SKM-1 treated with dmso at 0.1 percent for 144 hours (cell line): Measurements from ENCODE around the gene PPP2R3A.

ENCODE experiments used
- DNase-seq: peaks from one replicate; lab custom pipeline; 2025; ENCODE audit not compliant: unreplicated experiment; lab: John Stamatoyannopoulos, UW

The PPP2R3A gene

GRCh38 chr3:136022529-136023263 is 57.2 kb downstream of the PPP2R3A start:
- DNase-seq, result no peak

GRCh38 chr3:136023264-136023978 is 57.9 kb downstream of the PPP2R3A start:
- no peak for DNase-seq

DNA sequence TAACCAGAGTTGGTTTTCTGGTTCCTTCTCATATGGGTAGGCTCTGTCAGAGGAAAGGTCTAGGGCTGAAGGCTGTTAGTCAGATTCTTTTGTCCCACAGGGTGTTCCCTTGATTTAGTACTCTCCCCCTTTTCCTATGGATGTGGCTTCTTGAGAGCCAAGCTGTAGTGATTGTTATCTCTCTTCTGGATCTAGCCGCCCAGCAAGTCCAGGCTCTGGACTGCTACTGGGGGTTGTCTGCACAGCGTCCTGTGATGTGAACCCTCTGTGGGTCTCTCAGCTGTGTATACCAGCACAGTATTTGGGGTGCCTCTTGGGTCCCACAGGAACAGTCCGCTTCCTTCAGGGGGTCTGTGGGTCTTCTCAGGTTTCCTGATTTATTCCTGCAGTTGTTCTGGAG is 70.8 kb downstream of the PPP2R3A start:
- no peak for DNase-seq

- DNase-seq, result no peak
Measured at GRCh38 chr3:136038668-136039067, 73.1 kb downstream of the PPP2R3A start.

GRCh38 chr3:136042608-136043221 is 77.2 kb downstream of the PPP2R3A start:
- DNase-seq, result peak; percentile 52

DNA sequence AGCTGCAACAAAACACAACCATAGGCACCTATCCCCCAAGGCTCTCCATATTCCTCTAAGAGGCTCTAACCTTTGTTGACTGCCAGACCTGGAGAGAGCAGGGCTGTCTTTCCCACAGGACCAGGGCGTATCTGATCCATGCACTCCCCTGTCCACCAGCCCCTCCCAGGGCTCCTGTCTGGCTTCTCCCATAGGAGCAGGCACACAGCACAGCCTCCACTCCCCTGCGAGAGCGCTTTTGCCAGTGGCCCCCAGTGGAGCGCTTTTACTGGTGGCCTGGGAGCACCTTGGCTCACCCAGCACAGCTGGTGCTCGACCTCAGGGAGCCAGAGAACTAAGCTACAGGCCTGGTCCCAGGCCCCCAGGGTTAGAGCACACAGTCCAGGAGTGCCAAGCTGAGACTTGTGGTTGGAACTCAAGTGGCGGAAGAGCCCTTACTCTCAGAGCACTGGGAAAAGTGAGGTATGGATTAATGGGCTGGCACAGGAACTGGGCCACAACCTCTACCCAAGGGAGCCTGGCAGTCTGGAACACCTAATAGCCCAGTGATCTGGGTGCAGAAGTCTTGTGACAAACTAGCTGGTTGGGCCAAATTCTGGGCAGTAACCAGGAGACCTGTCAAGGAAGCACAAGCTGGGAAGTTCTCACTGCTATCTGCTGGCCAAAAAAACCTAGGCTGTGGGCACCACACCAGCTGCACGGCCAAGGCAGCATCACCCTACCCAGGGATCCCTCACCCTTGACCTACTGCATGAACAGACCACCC is 79.6 kb downstream of the PPP2R3A start:
- no peak for DNase-seq

DNA sequence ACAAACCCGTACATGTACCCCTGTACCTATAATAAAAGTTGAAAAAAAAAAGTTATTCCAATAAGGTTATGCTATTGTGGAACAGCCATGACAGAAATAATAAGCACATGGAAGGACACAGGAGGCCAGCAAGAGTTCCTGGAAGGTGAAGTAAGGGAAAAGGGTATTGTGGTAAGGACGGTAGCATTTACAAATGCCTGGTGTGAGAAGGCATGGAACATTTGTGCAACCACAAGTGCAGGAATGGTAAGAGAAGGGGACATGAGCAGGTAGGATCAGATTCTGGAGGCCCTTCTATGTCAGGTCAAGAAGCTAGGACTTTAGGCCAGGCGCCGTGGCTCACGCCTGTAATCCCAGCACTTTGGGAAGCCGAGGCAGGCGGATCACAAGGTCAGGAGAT is 82.5 kb downstream of the PPP2R3A start:
- no peak for DNase-seq

- no peak for DNase-seq
Measured at GRCh38 chr3:136050250-136050649, 84.7 kb downstream of the PPP2R3A start.

DNA sequence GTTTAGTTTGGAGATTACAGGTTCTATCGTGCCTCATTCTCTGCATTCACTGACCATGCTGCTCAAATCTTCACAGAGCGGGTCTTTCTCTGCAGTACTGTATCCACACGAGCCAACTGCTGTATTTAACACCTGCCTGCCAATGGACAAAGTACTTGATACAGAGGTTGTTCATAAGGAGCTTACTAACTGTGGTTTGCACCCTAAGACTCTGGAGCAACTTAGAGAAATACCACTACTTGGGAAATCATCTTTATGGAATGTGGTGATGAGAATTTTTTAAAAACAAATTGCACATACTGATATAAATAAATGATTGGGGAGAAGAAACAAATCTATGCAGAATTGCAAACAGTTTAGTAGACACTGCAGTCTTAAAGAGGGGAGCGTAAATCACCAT is 90.0 kb downstream of the PPP2R3A start:
- no peak for DNase-seq

DNA sequence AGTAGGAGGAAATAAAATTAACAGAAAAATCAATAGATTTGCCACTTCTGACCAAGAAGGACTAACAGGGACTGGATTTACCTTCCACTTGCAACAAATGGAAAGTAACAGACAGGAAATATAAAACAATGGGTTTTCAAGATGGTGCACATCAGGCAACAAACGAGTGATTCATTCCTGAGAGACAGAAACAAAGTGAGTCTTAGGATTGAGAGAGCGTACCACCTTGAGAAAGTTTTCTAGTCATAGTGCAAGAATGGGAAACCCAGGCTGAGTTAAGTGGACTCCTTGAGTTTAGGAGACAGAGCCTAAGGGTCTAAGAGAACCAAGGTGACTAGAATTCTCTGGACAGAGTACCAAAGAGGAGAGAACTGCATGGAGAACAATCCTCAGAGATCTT is 101.7 kb downstream of the PPP2R3A start:
- DNase-seq, result no peak

DNA sequence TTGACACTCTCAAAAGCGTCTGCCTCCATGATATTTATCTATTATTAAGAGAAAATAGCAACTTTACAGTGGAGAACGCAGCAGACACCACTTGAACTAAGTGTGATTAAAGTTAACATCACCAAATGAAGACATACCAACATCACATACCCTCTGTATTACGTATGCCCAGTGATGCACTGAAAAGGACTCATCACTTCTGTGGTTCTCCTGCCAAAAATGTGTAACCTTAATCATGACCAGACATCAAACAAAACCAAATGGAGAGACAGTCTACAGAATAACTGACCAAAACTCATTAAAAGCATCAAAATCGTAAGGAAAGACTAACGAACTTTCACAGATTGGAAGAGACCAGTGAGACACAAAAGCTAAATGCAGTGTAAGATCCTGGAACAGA is 103.2 kb downstream of the PPP2R3A start:
- no peak for DNase-seq

DNA sequence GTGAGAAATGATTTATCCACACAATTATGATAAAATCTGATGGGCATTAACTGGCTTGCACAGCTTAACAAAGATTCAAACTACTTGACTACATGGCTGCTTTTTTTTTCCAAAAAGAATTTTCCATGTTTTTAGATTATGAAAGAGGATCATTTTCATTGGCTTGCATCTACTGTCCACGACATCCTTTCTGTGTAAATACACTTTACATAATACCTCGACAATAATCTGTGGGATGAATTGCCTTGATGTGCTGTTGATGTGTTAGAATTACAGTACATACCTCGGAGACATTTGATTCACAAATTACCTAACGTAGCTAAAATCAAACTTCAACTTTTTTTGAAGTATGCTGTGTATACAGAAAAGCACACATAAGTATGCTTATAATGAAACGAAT is 104.4 kb downstream of the PPP2R3A start:
- no peak for DNase-seq

GRCh38 chr3:136070334-136070733 is 104.8 kb downstream of the PPP2R3A start:
- no peak for DNase-seq

DNA sequence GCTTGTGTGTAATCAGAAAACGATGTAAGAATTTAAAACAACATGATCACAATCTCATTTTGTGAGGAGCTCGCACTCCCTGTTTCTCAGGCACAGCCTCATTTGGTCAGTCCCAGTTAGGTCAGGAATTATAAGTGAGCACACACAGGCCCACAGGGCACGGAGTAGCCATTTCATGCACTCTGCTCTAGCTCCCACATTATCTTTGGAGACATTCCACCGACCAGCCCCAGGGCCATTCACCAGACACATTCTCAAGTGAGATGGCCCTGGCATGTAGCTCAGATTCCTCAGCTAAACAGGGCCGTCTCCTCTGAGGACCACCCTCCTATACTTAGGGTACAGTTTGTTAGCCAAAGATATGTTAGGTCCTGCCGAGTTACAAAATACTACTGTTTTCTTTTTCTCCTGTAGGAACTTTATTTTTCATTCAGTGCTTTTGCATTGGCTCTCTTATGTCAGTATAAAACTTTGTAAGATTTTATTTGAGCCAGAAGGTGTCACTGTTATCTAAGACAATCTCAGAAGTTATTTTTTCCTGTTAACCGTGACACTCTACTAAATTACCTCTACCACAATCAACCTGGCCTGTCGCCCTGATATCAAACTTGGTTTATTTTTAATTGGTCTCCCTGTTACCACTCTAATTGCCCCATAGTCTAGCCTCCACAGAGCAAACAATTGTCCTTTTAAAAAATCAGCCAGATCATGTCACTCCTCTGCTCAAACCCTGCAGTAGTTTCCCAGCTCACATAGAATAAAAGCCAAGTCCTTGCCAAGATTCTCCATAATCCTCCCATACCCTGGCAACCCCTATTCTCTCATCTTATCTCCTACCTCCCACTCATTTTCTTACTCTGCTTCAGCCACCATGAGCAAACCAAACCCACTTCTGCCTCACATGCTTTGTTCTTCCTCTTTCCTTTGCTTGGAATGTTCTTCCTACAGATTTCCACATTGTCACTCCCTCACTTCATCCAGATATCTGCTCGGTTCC is 105.7 kb downstream of the PPP2R3A start:
- no peak for DNase-seq

GRCh38 chr3:136074546-136075170 is 109.1 kb downstream of the PPP2R3A start:
- no peak for DNase-seq

GRCh38 chr3:136075218-136075808 is 109.8 kb downstream of the PPP2R3A start:
- DNase-seq, result peak; percentile 71

DNA sequence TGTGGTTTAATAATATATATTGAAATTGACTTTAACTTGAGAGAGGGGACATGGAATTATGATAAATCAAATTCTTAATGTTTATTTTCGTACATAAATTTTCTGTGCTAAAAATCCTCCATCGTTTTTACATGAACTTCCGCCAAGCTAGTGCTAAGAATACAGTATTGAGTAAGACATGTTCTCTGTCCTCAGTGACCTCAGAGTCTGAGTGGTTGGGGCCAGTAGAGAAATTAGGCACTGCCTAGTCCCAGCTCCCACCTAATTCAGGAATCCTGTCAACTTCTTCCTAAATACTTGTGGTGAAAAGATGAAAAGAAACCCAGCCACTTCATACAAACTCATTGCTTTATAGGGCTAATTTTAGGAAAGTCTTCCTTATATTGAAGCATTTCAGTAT is 110.3 kb downstream of the PPP2R3A start:
- peak; percentile 75 for DNase-seq

- no peak for DNase-seq
Measured at GRCh38 chr3:136078421-136079364, 113.2 kb downstream of the PPP2R3A start.
